Spleen (tissue), 11 donors: Measurements from ENCODE around the gene TBL1XR1. TPM values are rescaled to one million over a fixed set of nuclear protein-coding genes. Genes with fewer than 3 reads are reported as not detected.
"Not testable (repeated sequence)": the region's sequence is repeated elsewhere in the genome, so short reads cannot be mapped to it uniquely, and the experiment has no call there.

ENCODE experiments used
- DNase-seq: peaks from one replicate; pipeline ENCODE4 v3.0.0-alpha.2; 2020
- H3K27ac ChIP-seq, 8 donors: fragments of 200-600 bp; sonication (generic) in 7 of 8; 1 replicate in 4 of 8; 2 replicates in 4 of 8; pipeline versions ENCODE4 v1.5.0 to v1.8.0; 2016 to 2021; ENCODE audit warnings: inconsistent platforms in 4 of 8, mild to moderate bottlenecking in 4 of 8, moderate library complexity in 1 of 8
- H3K27me3 ChIP-seq, 7 donors: fragments of 200-600 bp; sonication (generic) in 6 of 7; replicated peaks in 1 of 7; 1 replicate in 4 of 7; 2 replicates in 3 of 7; pipeline versions ENCODE4 v1.5.0 to v1.8.0; 2016 to 2021; ENCODE audit warnings: inconsistent platforms in 3 of 7, mild to moderate bottlenecking in 1 of 7
- H3K36me3 ChIP-seq, 6 donors: fragments of 200-600 bp; sonication (generic) in 5 of 6; 1 replicate in 4 of 6; 2 replicates in 2 of 6; pipeline versions ENCODE4 v1.5.0 to v1.8.0; 2016 to 2021; ENCODE audit warnings: inconsistent platforms in 2 of 6
- H3K4me1 ChIP-seq, 6 donors: fragments of 200-600 bp; sonication (generic) in 5 of 6; 1 replicate in 3 of 6; 2 replicates in 3 of 6; pipeline versions ENCODE4 v1.5.0 to v1.8.0; 2016 to 2021; ENCODE audit warnings: inconsistent platforms in 3 of 6
- H3K4me3 ChIP-seq, 8 donors: fragments of 200-600 bp; sonication (generic) in 7 of 8; 1 replicate in 4 of 8; 2 replicates in 4 of 8; pipeline versions ENCODE4 v1.5.0 to v1.8.0; 2016 to 2021; ENCODE audit warnings: inconsistent platforms in 4 of 8, mild to moderate bottlenecking in 4 of 8, moderate library complexity in 2 of 8
- H3K9me3 ChIP-seq, 8 donors: fragments of 200-600 bp; sonication (generic) in 7 of 8; 1 replicate in 4 of 8; 2 replicates in 4 of 8; pipeline versions ENCODE4 v1.5.0 to v1.8.0; 2016 to 2021; ENCODE audit warnings: inconsistent platforms in 4 of 8
- CTCF ChIP-seq, 11 experiments: fragments of 200-600 bp in 7 of 11; fragments of 450-650 bp in 4 of 11; sonication (generic) in 4 of 11; IDR thresholded peaks in 8 of 11; conservative IDR thresholded peaks in 3 of 11; 1 replicate in 7 of 11; 2 replicates in 4 of 11; pipeline versions ENCODE4 v1.4.0 to v1.8.0; 2016 to 2021; ENCODE audit warnings: antibody characterized with exemption in 11 of 11, inconsistent platforms in 4 of 11, mild to moderate bottlenecking in 1 of 11
- POLR2A ChIP-seq, 3 donors: fragments of 450-650 bp; IDR thresholded peaks; one replicate each; pipeline ENCODE4 v1.5.1; 2017; ENCODE audit warnings: antibody characterized with exemption in 3 of 3, mild to moderate bottlenecking in 1 of 3
- POLR2AphosphoS5 ChIP-seq, 3 donors: sonication (generic); formaldehyde crosslinking; IDR thresholded peaks; one replicate each; pipeline ENCODE4 v1.5.1; 2017; ENCODE audit warnings: antibody characterized with exemption in 3 of 3
- WGBS, 5 donors: extraction: QIAGEN DNeasy Blood & Tissue Kit in 3 of 5; methylation state at CpG; one replicate each; pipeline versions ENCODE4 v1.1.5 to v1.1.7; 2013 to 2018; 5-methylcytosine and 5-hydroxymethylcytosine counted together
- intact Hi-C: fragments of 100-400 bp; cut with DNase I; formaldehyde crosslinking; loops from one replicate; pipeline ENCODE4 v1.15.0; 2023; ENCODE audit warnings: low total_unique reads
- polyA plus RNA-seq, 3 donors: library from polyadenylated mRNA; stranded (reverse); fragments of 200-250 nt; gene quantifications; one replicate each; pipeline ENCODE4 v1.2.1, GENCODE V29; 2013
- total RNA-seq, 7 donors: library from RNA; depleted of rRNA in 3 of 7; stranded (reverse); fragments of >200 nt in 3 of 7; fragmentation: NEBNext Ultra II Directional in 4 of 7; extraction: Animal tissue kit (Norgen Biotek cat#: 25700) in 4 of 7; gene quantifications; one replicate each; pipeline versions ENCODE4 v1.1.0 to v1.2.1, GENCODE V29; 2016 to 2021
- donor health status: healthy with polysubstance abuse.
- donor health status: DM: no; HTN: no; CAD: no; lungs with moderate emphysema.
- donor health status: DM: no; HTN: no; CAD: no.
- donor health status: Bipolar disorder and iron deficiency.
- donor health status: healthy.
- donor health status: DM: no; HTN: no; CAD: no.
- donor health status: DM: yes; HTN: yes; CAD: no.

The TBL1XR1 gene
- total and polyA plus RNA-seq, 10 donors, result 32.4 to 168 (median 97.2) TPM

DNA sequence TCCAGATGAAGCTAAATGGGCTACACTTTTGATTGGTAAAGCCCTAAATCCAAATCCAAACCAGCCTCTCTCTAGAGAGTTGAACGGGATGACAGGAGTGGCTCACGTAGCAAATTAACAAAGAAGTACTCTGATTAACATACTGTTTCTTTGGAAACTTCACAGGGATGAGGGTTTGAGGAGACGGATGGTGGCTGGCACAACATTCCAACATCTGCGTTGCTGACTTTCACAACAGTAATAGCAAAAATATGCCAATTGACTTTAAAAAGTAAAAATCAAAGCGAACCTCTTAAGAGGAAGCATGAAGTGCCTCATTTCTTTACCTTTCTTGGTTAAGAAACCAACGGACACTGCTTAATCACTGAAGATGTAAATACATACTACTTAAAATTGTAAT, 181.4 kb downstream of the TBL1XR1 start:
- no peak overlapping the region for H3K27ac ChIP-seq
- no peaks in the 10 kb centered on the region for H3K9me3 ChIP-seq
- H3K4me3 ChIP-seq, result no peak overlapping the region
- intact Hi-C loops, result no loop called here
- WGBS, 5 donors, result 89 to 96% (median 91%) methylated on average over 6 of the region's 6 CpGs
- H3K27me3 ChIP-seq, result no peaks in the 10 kb centered on the region
- TF ChIP-seq POLR2AphosphoS5 (IDR thresholded peaks at IDR 0.05) (no peak), CTCF (IDR thresholded peaks at IDR 0.05 in 8 of 11, conservative IDR thresholded peaks at IDR 0.05 in 3 of 11) (no peak), POLR2A (IDR thresholded peaks at IDR 0.05) (no peak)
- no peak for DNase-seq
- H3K36me3 ChIP-seq, result peaks cover 0 to 23% (median 0%) of the 10 kb centered on the region in 6 donors
- no peaks in the 10 kb centered on the region for H3K4me1 ChIP-seq

DNA sequence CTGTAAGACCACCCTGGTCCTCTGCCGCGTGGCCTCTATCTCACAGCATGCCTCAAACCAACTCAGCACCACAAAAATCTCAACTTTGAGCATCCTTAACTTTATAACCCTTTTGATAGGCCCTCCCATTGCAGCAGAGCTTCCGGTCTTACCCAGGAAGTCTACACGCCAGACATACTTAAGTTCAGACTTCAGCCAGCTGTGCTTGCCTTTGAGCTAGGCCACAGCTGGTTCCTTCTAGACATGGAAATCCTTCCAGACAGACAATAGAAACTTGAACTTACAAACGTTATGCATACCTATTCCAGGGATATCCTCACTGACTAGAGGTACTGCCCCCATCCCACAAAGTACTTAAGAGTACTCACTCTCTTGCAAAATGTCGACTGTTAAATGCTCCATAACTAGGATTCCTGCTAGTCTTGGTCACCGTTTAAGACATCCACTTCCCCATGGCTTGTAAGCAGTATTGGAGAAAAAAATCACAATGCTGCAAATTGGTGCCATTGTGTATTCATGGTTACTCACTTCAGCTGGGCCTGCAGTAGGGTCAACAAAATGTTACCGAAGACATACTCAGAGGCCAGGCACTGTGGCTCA, 183.5 kb downstream of the TBL1XR1 start:
- Histone ChIP-seq H3K27me3 (no peaks in the 10 kb centered on the region), H3K9me3 (no peaks in the 10 kb centered on the region), H3K4me3 (no peak overlapping the region), H3K36me3 (peaks cover 0 to 14% (median 0%) of the 10 kb centered on the region in 6 donors), H3K4me1 (no peaks in the 10 kb centered on the region), H3K27ac (no peak overlapping the region)
- WGBS, 5 donors, result 87 to 95% (median 89%) methylated on average over 8 of the region's 8 CpGs
- intact Hi-C loops, result no loop called here
- no peak for DNase-seq
- TF ChIP-seq POLR2A (IDR thresholded peaks at IDR 0.05), result no peak
- no peak for TF ChIP-seq POLR2AphosphoS5 (IDR thresholded peaks at IDR 0.05)
- TF ChIP-seq CTCF (IDR thresholded peaks at IDR 0.05 in 8 of 11, conservative IDR thresholded peaks at IDR 0.05 in 3 of 11), result no peak

DNA sequence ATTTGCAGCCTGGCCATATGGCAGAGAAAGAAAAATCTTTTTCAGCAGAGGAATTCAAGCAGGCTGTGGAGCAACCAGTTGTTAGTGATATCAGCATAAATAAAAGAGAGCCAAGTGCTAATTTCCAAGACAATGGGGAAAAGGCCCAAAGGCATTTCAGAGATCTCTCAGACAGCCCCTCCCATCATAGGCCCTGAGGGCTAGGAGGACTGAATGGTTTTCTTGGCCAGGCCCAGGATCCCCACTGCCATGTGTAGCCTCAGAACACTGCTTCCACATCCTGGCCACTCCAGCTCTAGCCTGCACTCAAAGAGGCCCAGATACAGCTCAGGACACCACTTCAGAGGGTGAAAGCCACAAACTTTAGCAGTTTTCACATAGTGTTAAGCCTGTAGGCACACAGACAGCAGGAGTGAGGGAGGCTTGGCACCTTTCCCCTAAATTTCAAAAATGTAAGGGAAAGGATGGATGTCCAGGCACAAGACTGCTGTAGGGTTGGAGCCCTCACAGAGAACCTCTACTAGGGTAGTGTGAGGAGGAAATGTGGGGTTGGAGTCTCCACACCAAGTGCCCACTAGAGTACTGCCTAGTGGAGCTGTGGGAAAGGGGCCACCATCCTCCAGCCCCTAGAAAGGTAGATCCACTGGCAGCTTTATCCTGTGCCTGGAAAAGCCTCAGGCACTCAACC, 191.4 kb downstream of the TBL1XR1 start:
- intact Hi-C loops, result no loop called here
- Histone ChIP-seq H3K27me3 (no peaks in the 10 kb centered on the region), H3K36me3 (no peaks in the 10 kb centered on the region), H3K27ac (no peak overlapping the region), H3K4me3 (no peak overlapping the region), H3K4me1 (no peaks in the 10 kb centered on the region), H3K9me3 (peaks cover 2 to 31% (median 23%) of the 10 kb centered on the region in 8 donors)
- TF ChIP-seq POLR2AphosphoS5 (IDR thresholded peaks at IDR 0.05) (no peak), CTCF (IDR thresholded peaks at IDR 0.05 in 8 of 11, conservative IDR thresholded peaks at IDR 0.05 in 3 of 11) (no peak), POLR2A (IDR thresholded peaks at IDR 0.05) (no peak)
- DNase-seq, result no peak

- intact Hi-C loops, DNase-seq, H3K27me3 ChIP-seq, H3K36me3 ChIP-seq, H3K4me3 ChIP-seq, H3K27ac ChIP-seq, H3K4me1 ChIP-seq: not testable (repeated sequence)
- peaks cover 0 to 11% (median 8%) of the 10 kb centered on the region in 8 donors for H3K9me3 ChIP-seq
- 77 to 98% (median 98%) methylated on average over 2 of the region's 2 CpGs for WGBS, 5 donors
Observed at GRCh38 chr3:177000159-177000558, 197.1 kb downstream of the TBL1XR1 start.
